NCI-H446 (cell line): ENCODE measurements around the gene MORN1.
"Not testable (repeated sequence)": the region's sequence is repeated elsewhere in the genome, so short reads cannot be mapped to it uniquely, and the experiment has no call there.

Experiments
- DNase-seq, 2 experiments: peaks; one replicate each; lab custom pipeline; 2025; lab: John Stamatoyannopoulos, UW

The MORN1 gene

GRCh38 chr1:2391041-2391930 lies at the start of gene MORN1, which contains the start of gene RER1:
Gene MORN1 (minus strand): TSS chr1:2391554. CDS start chr1:2391533, 21 bp downstream.
Gene RER1 (plus strand): TSS chr1:2391841. CDS start chr1:2395791, 3,950 bp downstream.
- DNase-seq = peak; percentile 99 to 100

GRCh38 chr1:2440346-2440745 lies 49.0 kb upstream of the MORN1 start:
- not testable (repeated sequence) for DNase-seq

- DNase-seq = no peak
Measured at GRCh38 chr1:2439369-2439768, 48.0 kb upstream of the MORN1 start.

GRCh38 chr1:2438641-2439040 lies 47.3 kb upstream of the MORN1 start:
- DNase-seq = no peak

GRCh38 chr1:2438038-2438437 lies 46.7 kb upstream of the MORN1 start:
- DNase-seq = peak; percentile 28 to 89

GRCh38 chr1:2437617-2438016 lies 46.3 kb upstream of the MORN1 start:
- DNase-seq = no peak

- no peak for DNase-seq
Measured at GRCh38 chr1:2436876-2437275, 45.5 kb upstream of the MORN1 start.

GRCh38 chr1:2435746-2436355 lies 44.5 kb upstream of the MORN1 start:
- no peak for DNase-seq

GRCh38 chr1:2435091-2435490 lies 43.7 kb upstream of the MORN1 start:
- DNase-seq = no peak

- DNase-seq = no peak
Measured at GRCh38 chr1:2433936-2434655, 42.7 kb upstream of the MORN1 start.

GRCh38 chr1:2433196-2433595 lies 41.8 kb upstream of the MORN1 start:
- no peak for DNase-seq

GRCh38 chr1:2432441-2432844 lies 41.1 kb upstream of the MORN1 start:
- DNase-seq = no peak

GRCh38 chr1:2431518-2431917 lies 40.2 kb upstream of the MORN1 start:
- peak in 1 of 2 experiments; percentile 37 for DNase-seq

- no peak for DNase-seq
Measured at GRCh38 chr1:2431103-2431502, 39.7 kb upstream of the MORN1 start.

- no peak for DNase-seq
Measured at GRCh38 chr1:2430592-2430973, 39.2 kb upstream of the MORN1 start.

- DNase-seq = no peak
Measured at GRCh38 chr1:2429780-2430591, 38.6 kb upstream of the MORN1 start.

GRCh38 chr1:2428490-2428889 lies 37.1 kb upstream of the MORN1 start:
- no peak for DNase-seq

GRCh38 chr1:2427976-2428375 lies 36.6 kb upstream of the MORN1 start:
- no peak for DNase-seq

GRCh38 chr1:2427051-2427450 lies 35.7 kb upstream of the MORN1 start:
- no peak for DNase-seq

- DNase-seq = no peak
Measured at GRCh38 chr1:2426540-2426939, 35.2 kb upstream of the MORN1 start.

GRCh38 chr1:2425892-2426291 lies 34.5 kb upstream of the MORN1 start:
- DNase-seq = no peak

GRCh38 chr1:2422523-2422922 lies 31.2 kb upstream of the MORN1 start:
- DNase-seq = no peak
